ENCODE measurements around the gene MAGI1. TPM values are rescaled to one million over a fixed set of nuclear protein-coding genes. Genes with fewer than 3 reads are reported as not detected.

The MAGI1 gene
- polyA plus RNA-seq, 1 of the 3 experiments (the other 2 are of a cell fraction): 10.3 TPM

DNA sequence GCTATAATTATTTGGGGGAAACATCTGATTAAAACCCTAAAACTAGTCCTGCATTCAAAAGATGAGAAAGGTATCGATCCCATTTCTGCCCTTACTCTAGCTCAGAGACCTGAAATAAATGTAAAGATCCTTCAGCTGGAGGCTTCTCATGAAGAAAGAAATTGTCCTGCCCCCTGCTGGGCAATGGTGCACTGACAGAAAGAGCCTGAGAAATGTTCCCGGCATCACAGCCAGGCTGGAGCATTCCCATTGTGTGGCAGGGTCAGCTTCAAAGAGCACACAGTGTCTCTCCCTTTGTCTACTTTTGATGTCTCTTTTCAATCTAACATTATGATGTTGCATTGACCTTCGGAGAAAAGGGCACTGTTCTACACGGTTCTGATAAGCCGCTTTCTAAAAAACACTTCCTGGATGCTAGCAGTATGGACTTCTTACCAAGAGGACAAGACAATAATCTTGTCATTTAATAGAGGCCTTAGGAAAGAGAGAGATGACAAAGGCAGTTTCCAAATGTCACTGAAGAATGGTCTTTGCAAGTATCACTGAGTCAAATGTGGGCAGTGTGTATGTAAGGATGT is 287.5 kb downstream of the MAGI1 start:
- ChIA-PET POLR2A (no interaction called here), CTCF (interaction anchor here (0.6 to 3.3 kb wide), 33 partner anchors 9 to 1218 kb away, joined by 3 to 30 read pairs (median 4); no protein-coding TSS in a partner anchor)
- WGBS (ENCODE audit: low lambda C conversion rate): 67% methylated on average over 5 of the region's 5 CpGs

DNA sequence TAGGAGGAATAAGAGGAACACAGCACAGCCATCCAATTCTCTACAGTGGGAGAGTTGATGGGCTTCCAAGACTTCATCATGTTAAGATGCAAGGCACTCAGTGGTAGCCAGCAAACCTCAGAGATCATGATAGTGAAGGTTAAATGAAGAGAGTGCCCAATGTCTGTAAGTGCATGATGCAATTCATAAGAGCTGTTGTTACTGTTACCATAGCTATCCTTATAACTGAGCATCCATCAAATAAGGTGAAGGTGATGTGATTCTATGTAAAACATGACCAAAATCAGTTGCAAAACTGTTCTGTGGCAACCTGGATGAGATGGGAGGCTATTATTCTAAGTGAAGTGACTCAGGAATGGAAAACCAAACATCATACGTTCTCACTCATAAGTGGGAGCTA is 289.7 kb downstream of the MAGI1 start:
- CTCF ChIA-PET: interaction anchor here (1.8 kb wide), 1 partner anchor 16 kb away, joined by 6 read pairs; no protein-coding TSS in a partner anchor
- WGBS (ENCODE audit: low lambda C conversion rate): 43% methylated on average over 1 of the region's 1 CpG
- TF ChIP-seq RFX5 (IDR thresholded peaks at IDR 0.05; ENCODE audit: low read length) (no peak), TAF1 (IDR thresholded peaks at IDR 0.05; ENCODE audit: borderline replicate concordance, low read depth, low read length) (no peak), NFIC (IDR thresholded peaks at IDR 0.05; ENCODE audit: borderline replicate concordance) (no peak), SIN3A (IDR thresholded peaks at IDR 0.05; ENCODE audit: borderline replicate concordance, low read depth, low read length) (no peak), JUND (IDR thresholded peaks at IDR 0.05) (no peak)
- TF ChIP-seq, protein P1, sequence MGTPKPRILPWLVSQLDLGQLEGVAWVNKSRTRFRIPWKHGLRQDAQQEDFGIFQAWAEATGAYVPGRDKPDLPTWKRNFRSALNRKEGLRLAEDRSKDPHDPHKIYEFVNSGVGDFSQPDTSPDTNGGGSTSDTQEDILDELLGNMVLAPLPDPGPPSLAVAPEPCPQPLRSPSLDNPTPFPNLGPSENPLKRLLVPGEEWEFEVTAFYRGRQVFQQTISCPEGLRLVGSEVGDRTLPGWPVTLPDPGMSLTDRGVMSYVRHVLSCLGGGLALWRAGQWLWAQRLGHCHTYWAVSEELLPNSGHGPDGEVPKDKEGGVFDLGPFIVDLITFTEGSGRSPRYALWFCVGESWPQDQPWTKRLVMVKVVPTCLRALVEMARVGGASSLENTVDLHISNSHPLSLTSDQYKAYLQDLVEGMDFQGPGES (IDR thresholded peaks at IDR 0.05; ENCODE audit: low read depth, low read length): no peak
- TF ChIP-seq, protein P2, sequence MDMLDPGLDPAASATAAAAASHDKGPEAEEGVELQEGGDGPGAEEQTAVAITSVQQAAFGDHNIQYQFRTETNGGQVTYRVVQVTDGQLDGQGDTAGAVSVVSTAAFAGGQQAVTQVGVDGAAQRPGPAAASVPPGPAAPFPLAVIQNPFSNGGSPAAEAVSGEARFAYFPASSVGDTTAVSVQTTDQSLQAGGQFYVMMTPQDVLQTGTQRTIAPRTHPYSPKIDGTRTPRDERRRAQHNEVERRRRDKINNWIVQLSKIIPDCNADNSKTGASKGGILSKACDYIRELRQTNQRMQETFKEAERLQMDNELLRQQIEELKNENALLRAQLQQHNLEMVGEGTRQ (IDR thresholded peaks at IDR 0.05; ENCODE audit: borderline replicate concordance, low read depth, low read length): no peak
- TF ChIP-seq, protein P3, sequence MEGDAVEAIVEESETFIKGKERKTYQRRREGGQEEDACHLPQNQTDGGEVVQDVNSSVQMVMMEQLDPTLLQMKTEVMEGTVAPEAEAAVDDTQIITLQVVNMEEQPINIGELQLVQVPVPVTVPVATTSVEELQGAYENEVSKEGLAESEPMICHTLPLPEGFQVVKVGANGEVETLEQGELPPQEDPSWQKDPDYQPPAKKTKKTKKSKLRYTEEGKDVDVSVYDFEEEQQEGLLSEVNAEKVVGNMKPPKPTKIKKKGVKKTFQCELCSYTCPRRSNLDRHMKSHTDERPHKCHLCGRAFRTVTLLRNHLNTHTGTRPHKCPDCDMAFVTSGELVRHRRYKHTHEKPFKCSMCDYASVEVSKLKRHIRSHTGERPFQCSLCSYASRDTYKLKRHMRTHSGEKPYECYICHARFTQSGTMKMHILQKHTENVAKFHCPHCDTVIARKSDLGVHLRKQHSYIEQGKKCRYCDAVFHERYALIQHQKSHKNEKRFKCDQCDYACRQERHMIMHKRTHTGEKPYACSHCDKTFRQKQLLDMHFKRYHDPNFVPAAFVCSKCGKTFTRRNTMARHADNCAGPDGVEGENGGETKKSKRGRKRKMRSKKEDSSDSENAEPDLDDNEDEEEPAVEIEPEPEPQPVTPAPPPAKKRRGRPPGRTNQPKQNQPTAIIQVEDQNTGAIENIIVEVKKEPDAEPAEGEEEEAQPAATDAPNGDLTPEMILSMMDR (IDR thresholded peaks at IDR 0.05): no peak

More for the DNA sequence above, 287.5 kb downstream of the MAGI1 start:
- no peaks in the 10 kb centered on the region for H4K20me1 ChIP-seq (ENCODE audit: insufficient read depth)
- H3K27ac ChIP-seq (ENCODE audit: low read depth in 2 of 2, low read length in 1 of 2): no peak overlapping the region
- H3K36me3 ChIP-seq (replicated peaks in 1 of 2; ENCODE audit: control insufficient read depth in 1 of 2, insufficient read depth in 2 of 2, low read length in 1 of 2): no peaks in the 10 kb centered on the region
- DNase-seq: peak; percentile 52
- peaks cover 14% of the 10 kb centered on the region for H3K79me2 ChIP-seq (ENCODE audit: insufficient read depth)
- no peak overlapping the region for H2AFZ ChIP-seq (ENCODE audit: low read depth)
- no peaks in the 10 kb centered on the region for H3F3A ChIP-seq (replicated peaks; ENCODE audit: insufficient read depth)
- no peaks in the 10 kb centered on the region for H3K9me2 ChIP-seq
- peaks cover 0 to 3% of the 10 kb centered on the region in 2 experiments; a peak in 1 of 4 replicates for H3K4me1 ChIP-seq (ENCODE audit: control insufficient read depth in 1 of 2, insufficient read depth in 2 of 2, low read depth in 1 of 2, low read length in 1 of 2)
- peak overlapping the region in 1 of 2 experiments; percentile 5; a peak in 1 of 4 replicates for H3K4me3 ChIP-seq (ENCODE audit: low read depth in 2 of 2, low read length in 1 of 2)
- no peaks in the 10 kb centered on the region for H3K27me3 ChIP-seq (ENCODE audit: insufficient read depth)
- H3K9me3 ChIP-seq: no peaks in the 10 kb centered on the region
- H3K4me2 ChIP-seq: no peak overlapping the region
- peak; percentile 68 for TF ChIP-seq RAD21 (IDR thresholded peaks at IDR 0.05; ENCODE audit: low read length)
- no peak for TF ChIP-seq JUND (IDR thresholded peaks at IDR 0.05)
- TF ChIP-seq EZH2phosphoT487 (IDR thresholded peaks at IDR 0.05; ENCODE audit: borderline replicate concordance, low read depth): no peak
- TF ChIP-seq, protein P4, sequence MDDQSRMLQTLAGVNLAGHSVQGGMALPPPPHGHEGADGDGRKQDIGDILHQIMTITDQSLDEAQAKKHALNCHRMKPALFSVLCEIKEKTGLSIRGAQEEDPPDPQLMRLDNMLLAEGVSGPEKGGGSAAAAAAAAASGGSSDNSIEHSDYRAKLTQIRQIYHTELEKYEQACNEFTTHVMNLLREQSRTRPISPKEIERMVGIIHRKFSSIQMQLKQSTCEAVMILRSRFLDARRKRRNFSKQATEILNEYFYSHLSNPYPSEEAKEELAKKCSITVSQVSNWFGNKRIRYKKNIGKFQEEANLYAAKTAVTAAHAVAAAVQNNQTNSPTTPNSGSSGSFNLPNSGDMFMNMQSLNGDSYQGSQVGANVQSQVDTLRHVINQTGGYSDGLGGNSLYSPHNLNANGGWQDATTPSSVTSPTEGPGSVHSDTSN (IDR thresholded peaks at IDR 0.05): no peak
- peak; percentile 60 for TF ChIP-seq SMC3 (IDR thresholded peaks at IDR 0.05; ENCODE audit: low read depth, low read length)
- TF ChIP-seq, protein P3 (IDR thresholded peaks at IDR 0.05): peak; percentile 80
- TF ChIP-seq, protein P5, sequence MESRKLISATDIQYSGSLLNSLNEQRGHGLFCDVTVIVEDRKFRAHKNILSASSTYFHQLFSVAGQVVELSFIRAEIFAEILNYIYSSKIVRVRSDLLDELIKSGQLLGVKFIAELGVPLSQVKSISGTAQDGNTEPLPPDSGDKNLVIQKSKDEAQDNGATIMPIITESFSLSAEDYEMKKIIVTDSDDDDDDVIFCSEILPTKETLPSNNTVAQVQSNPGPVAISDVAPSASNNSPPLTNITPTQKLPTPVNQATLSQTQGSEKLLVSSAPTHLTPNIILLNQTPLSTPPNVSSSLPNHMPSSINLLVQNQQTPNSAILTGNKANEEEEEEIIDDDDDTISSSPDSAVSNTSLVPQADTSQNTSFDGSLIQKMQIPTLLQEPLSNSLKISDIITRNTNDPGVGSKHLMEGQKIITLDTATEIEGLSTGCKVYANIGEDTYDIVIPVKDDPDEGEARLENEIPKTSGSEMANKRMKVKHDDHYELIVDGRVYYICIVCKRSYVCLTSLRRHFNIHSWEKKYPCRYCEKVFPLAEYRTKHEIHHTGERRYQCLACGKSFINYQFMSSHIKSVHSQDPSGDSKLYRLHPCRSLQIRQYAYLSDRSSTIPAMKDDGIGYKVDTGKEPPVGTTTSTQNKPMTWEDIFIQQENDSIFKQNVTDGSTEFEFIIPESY (IDR thresholded peaks at IDR 0.05; ENCODE audit: borderline replicate concordance, low read depth): no peak
- no peak for TF ChIP-seq NRF1 (IDR thresholded peaks at IDR 0.05; ENCODE audit: low read depth, low read length)
- H3K9ac ChIP-seq: no peak overlapping the region

More for the DNA sequence above, 289.7 kb downstream of the MAGI1 start:
- peaks cover 0 to 3% of the 10 kb centered on the region in 2 experiments; a peak in 1 of 4 replicates for H3K4me1 ChIP-seq (ENCODE audit: control insufficient read depth in 1 of 2, insufficient read depth in 2 of 2, low read depth in 1 of 2, low read length in 1 of 2)
- H4K20me1 ChIP-seq (ENCODE audit: insufficient read depth): no peaks in the 10 kb centered on the region
- H3K27me3 ChIP-seq (ENCODE audit: insufficient read depth): no peaks in the 10 kb centered on the region
- H3K36me3 ChIP-seq (replicated peaks in 1 of 2; ENCODE audit: control insufficient read depth in 1 of 2, insufficient read depth in 2 of 2, low read length in 1 of 2): no peaks in the 10 kb centered on the region
- H3K9me3 ChIP-seq: no peaks in the 10 kb centered on the region
- no peak overlapping the region for H2AFZ ChIP-seq (ENCODE audit: low read depth)
- no peak overlapping the region for H3K9ac ChIP-seq
- no peaks in the 10 kb centered on the region for H3F3A ChIP-seq (replicated peaks; ENCODE audit: insufficient read depth)
- no peak for DNase-seq
- POLR2A ChIA-PET: no interaction called here
- peaks cover 17% of the 10 kb centered on the region for H3K79me2 ChIP-seq (ENCODE audit: insufficient read depth)
- no peak overlapping the region for H3K4me2 ChIP-seq
- H3K4me3 ChIP-seq (ENCODE audit: low read depth in 2 of 2, low read length in 1 of 2): no peak overlapping the region
- H3K27ac ChIP-seq (ENCODE audit: low read depth in 2 of 2, low read length in 1 of 2): no peak overlapping the region
- H3K9me2 ChIP-seq: no peaks in the 10 kb centered on the region

Data from SK-N-SH (cell line).